ENCODE measurements around the gene ITGAL.

The ITGAL gene

DNA sequence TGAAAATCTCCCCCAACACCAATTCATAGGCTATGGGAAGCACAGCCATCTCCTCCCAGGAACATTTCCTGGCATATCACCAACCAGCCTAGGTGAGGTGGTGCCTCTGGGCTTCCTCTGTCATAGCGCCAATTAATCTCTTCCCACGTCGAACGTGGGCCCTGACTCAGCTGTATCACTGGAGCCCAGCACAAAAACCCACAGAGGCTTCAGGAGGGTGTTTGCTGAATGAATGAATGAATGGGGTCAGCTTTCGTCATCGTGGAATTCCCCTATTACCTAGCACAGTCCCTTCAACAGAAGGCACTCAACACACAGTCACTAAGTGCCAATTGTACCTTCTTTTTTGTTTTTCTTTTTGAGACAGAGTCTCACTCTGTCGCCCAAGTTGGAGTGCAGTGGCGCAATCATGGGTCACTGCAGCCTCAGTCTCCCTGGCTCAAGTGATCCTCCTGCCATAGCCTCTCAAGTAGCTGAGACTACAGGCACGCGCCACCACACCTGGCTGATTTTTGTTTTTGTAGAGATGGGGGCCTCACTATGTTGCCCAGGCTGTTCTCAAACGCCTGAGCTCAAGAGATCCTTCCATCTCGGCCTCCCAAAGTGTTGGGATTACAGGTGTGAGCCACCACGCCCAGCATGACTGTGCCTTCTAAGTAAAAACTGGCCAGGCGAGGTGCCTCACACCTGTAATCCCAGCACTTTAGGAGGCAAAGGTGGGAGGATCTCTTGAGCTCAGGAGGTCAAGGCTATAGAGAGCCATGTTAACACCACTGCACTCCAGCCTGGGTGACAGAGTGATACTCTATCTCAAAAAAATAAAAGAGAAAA is 94.8 kb downstream of the ITGAL start:
- DNase-seq = no peak

DNA sequence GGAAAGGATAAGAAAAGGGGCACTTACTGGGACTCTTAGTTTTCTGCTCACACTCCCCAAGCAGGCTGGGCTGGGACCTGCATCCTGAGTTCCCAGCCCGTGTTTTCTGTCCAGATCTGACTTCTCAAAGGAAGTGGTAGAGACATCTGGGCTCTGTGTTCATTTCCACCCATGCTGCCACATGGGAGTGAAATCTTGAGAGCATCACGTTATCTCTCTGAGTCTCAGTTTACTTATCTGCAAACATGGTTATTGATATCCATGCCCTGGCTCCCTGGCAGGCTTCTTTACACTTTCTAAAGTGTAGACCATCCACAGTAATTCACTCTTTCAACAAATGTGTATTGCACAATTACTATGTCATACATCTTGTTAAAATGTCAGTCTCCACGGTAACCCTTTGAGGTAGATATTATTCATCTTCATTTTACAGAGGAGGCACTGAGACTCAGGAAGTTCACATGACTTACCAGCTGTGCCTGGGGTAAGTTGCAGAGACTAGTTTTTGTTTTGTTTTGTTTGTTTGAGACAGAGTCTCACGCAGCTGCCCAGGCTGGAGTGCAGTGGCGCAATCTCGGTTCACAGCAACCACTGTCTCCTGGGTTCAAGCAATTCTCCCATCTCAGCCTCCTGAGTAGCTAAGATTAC is 95.6 kb downstream of the ITGAL start:
- DNase-seq = no peak

DNA sequence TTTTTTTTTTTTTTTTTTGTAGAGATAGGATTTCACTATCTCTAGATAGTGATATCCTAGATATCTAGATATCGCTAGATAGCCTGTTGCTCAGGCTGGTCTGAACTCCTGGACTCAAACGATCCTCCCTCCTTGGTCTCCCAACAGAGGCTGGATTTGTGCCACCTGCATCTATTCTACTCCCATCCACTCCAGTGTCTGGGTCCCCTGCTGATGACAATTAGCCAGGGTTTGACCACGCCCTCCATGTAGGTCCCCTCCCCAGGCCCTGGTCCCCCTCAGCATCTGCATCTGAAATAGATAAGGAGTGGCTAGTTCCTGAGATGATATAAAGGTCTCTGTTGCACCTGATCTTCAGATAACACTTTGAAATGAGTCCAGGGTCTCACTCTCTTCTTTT is 96.7 kb downstream of the ITGAL start:
- no peak for DNase-seq

DNA sequence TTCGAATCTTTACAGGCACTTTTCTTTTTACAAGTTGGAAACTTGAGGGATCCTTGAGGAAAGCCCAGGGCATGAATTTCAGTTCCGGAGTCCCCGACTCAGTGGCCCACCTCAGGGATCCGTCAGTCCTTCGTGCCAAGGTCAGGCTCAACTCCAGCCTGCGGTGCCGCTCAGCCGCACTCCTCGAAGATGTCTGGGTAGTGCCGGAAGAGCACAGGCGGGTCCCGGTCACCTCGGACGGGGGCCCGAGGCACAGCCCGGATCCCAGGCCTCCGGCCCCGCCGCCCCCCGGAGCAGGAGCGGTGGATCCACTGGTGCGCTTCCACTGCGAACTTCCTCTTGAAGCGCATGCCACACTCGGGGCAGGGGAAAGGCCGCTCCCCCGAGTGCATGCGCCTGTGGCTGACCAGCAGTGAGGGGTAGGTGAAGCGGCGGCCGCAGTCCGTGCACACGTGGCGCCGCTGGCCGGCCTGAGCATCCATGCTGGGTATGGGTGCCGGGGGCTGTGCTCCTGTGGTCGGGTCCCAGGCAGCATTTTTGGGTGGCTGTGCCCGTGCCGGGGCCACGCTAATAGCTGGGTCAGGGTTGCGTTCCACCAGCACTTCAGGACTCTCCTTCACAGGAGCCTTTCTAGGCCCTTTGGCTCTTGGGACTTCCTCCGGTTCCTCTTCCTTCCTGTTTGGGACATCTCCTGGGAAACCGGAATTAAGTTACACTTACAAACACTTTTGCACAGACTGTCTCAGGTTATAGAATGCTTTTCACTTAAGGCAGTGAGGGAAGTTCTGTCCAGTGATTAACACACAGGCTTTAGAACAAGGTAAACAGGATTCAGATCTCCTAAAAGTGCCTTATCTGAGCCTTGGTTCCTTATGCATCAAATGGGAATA is 97.4 kb downstream of the ITGAL start:
- no peak for DNase-seq

DNA sequence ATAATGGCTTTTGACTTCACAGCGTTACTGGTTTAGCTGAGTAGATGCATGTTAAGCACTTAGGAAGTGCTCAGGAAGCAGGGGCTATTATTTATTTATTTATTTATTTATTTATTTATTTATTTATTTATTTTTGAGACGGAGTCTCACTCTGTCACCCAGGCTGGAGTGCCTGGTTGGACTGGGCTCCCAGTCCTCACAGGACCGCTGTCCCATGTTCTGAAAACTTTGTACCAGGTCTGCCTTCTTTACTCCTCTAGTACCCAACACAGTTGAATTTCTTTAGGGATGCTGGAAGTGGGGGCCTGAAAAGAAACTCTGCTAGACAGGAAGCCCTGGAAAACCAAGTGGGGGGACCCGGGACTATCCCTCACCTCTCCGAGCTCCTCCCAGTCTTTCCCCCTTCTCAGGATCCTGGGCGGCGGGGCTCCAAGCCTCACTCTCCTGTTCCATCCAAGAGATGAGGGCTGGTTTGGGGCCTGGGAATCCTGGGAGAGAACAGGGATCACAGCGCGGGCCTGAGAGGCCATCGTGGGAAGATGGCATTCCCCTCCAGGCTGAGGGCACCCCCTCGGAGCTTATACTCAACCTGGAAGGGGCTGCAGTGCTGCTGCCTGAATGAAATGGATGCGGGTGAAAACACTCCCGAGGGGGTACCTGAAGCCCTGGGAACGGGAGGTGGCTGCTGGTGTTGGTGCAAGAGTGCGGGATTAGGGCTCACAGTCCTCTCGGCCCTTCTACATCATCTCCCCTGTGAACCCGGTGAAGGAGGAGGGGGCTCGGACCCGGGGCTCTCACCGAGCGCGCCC is 98.3 kb downstream of the ITGAL start:
- DNase-seq = peak in 7 of 14 donors; percentile 45 to 62 (median 58)

DNA sequence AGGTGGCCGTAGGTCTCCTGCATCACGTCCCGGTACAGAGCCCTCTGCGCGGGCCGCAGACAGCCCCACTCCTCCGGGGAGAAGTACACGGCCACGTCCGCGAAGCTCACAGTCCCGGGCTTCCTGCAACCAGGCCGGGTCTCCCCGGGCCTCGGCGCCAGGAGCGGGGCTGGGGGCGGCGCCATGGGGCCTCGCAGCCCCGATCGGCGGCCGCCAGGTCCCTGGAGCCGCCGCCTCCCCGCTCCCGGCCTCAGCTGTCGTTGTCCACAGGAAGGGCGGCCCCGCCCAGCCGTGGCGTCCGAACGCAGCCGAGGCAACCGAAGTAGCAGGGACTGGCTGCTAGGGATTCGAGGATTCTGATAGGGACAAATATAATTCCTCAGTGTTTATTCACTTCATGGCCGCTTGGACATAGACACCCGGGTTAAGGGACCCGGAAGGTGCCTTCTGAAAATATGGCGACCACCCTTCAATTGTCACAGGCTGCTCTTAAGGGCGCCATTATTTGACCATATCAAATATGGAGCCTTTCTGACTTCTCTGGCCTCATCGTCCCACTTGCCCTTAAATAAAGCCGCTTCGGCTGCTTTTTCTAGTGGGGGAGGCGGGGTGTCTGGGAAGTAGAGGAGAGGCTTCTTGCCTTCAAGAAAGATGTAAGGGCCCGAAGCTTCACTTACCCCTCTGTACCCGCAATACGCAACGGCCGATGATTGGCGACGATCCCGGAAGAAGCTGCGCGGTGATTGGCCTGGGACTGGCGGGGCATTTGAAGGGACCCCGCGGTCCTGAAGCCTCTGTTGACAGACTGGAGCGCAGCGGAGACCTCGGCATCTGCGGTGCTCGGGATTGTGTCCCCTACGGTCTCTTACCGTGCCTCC is 99.1 kb downstream of the ITGAL start, which contains the start of gene ZNF688:
Gene ZNF688 (minus strand): TSS at position 270 of the 878 bp plus-strand sequence. CDS start 85 bp downstream, at position 185.
- peak; percentile 70 to 98 (median 91) for DNase-seq

Data from C1 segment of cervical spinal cord (tissue), 14 donors.